GM19239 (cell line): ENCODE measurements around the gene HDAC8.
"Not testable (repeated sequence)": the region's sequence is repeated elsewhere in the genome, so short reads cannot be mapped to it uniquely, and the experiment has no call there.

Source experiments
- DNase-seq: peaks from one replicate; pipeline ENCODE4 v3.0.0; 2011; ENCODE audit warnings: low spot score; ENCODE audit not compliant: insufficient read length
- FAIRE-seq: peaks from 2 replicates; lab custom pipeline; 2011; peaks lifted over from hg19 to GRCh38; lab: Jason Lieb, UNC

The HDAC8 gene

DNA sequence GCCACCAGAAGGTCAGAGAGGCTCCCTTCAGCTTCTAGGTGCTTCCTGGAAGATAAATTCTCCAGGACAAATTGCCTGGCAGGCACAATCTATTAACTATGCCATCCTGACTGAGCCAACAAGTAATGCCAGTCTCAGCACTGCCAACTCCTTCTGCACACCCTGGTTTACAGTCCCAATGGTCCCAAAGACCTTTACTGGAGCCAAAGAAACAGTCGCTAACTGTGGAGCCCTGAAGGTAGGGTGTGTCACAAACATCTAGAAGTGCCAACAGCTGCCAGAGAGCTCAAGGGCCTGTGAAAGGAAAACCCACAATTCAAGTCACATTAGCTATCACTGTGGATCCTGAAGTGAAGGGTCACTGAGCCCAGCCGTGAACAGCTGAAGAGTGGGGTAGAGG, 232.0 kb downstream of the HDAC8 start:
- peak; percentile 63 for FAIRE-seq
- no peak for DNase-seq

DNA sequence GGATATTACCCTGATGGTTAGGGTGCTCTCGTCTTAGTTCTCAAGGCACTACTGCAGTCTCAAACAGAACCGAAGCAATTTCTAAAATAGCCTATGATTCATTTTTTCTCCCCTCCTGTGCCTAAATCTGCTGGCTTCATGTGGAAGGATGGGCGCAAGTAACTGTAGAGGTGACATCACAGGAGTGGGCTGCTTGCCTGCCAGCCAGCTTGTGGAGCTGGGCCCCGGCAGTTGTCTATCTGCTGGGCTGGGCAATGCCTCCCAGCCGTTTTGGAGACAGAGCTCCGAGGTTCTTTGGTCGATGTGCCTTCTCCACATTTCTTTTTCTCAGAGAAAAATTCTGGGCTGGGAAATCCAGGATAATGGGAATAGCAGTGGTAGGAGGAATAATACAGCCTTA, 232.6 kb downstream of the HDAC8 start:
- DNase-seq (no peak), FAIRE-seq (no peak)

- FAIRE-seq (no peak), DNase-seq (no peak)
Observed at GRCh38 chrX:72330131-72330530, 242.5 kb downstream of the HDAC8 start.

- FAIRE-seq: no peak
Observed at GRCh38 chrX:72326605-72327300, 245.9 kb downstream of the HDAC8 start.

GRCh38 chrX:72319651-72320050, 253.0 kb downstream of the HDAC8 start:
- not testable (repeated sequence) for FAIRE-seq

More at GRCh38 chrX:72326605-72327300, 245.9 kb downstream of the HDAC8 start:
- DNase-seq: no peak

GRCh38 chrX:72317139-72317538, 255.5 kb downstream of the HDAC8 start:
- FAIRE-seq: no peak

More at GRCh38 chrX:72319651-72320050, 253.0 kb downstream of the HDAC8 start:
- not testable (repeated sequence) for DNase-seq

DNA sequence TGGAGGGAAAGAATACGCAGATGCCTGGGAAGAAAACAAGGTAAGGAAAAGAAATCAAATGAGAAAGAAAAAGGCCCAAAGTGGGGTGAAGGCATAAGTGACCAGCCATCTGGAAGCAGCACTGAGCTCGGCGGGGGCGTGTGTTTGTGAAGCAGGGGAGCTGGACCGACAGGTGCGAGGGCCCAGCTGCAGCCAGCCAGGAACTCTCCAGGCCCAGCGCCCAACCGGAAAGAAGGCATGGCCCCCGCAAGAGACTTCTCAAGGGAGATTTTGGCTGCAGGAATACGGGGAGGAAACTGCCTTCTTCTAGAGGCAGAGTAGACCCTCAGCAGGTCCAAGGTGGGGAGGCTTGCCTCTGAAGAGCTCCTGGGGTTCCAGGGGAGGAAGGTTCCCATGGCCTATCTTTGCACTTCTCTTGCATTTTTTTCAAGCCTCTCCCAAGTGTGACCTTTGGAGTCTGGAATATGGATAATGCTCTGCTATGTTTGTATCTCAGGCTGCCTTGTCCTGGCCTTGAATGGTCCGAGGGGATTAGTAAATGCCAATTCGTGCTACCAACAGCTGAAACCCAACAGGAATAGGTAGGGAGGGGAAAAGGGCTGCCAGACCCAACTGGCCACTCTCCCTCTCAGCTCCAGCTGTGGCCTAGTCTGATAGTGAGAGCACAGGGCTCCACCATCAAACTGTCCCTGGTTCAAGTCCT, 256.1 kb downstream of the HDAC8 start:
- DNase-seq (no peak), FAIRE-seq (no peak)

More at GRCh38 chrX:72317139-72317538, 255.5 kb downstream of the HDAC8 start:
- DNase-seq: no peak

DNA sequence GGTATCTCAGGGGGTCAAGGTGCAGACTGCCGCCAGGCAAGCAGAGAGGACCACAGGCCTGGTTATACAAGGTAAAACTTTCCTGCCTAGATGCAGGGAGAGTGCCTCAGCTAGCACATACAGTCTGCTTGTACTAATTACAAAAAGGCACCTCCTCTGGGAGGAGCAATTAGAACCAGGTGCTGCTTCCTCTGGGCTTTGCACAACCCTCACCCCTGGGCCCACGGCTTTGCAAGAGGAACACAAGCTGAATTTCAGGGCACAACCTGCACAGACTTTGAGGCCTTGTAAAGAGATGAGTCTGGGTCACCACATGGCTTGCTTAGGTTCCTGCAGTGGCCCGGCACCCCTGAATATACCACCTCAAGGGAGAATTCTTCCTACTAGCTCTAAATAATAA, 257.8 kb downstream of the HDAC8 start:
- DNase-seq: no peak
- no peak for FAIRE-seq

GRCh38 chrX:72313707-72314641, 258.7 kb downstream of the HDAC8 start:
- no peak for FAIRE-seq
- no peak for DNase-seq

DNA sequence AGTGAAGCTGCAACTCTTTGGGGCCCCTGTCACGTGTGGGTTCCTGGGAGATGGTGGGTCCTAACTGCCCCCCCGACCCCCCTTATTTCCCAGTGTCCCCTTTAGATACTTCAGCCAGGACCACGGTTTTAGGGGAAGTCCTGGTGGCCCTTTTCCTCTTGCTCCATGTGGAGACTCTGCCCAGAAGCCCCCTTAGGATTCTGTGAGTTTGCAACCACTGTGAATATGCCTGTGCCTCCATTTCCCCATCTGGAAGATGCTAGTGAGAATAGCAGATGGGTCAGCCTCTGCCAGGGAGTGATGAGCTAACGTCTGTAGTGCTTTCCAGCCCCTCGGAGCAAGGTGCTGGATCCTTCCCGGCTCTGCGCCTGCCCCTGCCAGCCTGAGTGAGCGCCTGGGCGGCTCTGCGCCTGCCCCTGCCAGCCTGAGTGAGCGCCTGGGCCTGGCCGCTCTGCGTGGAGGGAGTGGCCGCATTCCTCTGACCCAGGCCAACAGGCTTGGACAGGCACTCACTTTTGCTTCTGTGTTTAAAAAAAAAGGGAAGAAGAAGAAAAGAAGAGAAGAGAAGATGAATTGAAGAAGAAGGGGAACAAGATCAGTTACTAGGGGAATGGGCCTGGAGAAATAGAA, 260.2 kb downstream of the HDAC8 start:
- no peak for FAIRE-seq

DNA sequence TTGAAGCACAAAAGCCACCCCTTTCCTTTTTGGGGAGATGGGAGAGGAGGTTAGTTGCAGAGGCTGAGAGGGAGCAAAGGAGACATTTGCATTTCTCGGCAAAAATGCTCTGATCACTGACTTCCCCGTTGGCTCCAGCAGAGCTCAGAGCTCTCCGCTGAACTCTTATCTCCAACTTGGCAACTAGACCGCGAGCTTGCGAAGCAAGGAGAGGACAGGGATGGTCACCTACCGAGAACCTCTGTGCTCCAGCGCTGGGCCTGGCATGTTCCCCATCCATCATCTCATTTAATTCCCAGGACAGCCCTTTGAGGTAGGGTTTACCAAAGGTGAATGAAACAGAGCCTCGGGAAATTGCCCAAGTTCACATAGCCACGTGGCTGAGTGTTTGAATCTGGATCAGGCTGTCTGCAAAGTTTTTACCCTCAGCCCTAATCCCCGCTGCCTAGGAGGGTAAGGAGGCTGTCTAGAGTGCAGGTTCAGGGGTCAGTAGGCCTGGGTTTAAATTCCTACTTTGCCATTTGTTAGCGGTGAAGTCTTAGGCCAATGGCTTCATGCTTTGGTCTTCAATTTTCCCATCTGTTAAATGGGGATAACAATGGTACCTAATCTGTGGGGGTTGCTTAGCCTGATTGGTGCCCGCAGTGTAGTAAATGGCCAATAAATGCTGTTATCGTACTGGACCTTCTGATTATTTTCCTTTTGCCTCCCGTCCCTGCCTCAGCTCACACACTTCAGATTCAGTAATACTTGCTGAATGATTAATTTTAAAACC, 263.2 kb downstream of the HDAC8 start:
- FAIRE-seq (no peak), DNase-seq (no peak)

More for the DNA sequence above, 260.2 kb downstream of the HDAC8 start:
- no peak for DNase-seq

- FAIRE-seq: peak; percentile 84
- DNase-seq: no peak
Observed at GRCh38 chrX:72308566-72309296, 263.9 kb downstream of the HDAC8 start.

DNA sequence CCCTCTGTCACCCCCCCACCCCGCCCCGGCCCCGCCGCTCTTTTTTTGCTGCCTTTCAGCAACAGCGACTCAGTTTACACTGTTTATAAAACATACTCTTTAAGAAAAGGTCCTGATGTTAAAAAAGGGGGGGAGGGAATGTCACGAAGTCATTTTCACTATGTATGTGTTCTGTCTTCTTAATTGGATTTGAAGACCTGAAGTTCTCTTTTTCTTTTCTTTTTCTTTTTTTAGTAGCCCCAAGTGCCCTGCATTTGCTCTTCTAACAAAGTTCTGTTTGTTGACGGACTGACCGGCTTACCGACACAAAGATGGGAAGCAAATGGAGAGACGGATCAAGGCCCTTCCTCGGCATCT, 264.5 kb downstream of the HDAC8 start:
- DNase-seq (no peak), FAIRE-seq (peak; percentile 23)

- DNase-seq: no peak
- peak; percentile 71 for FAIRE-seq
Observed at GRCh38 chrX:72307646-72308051, 265.0 kb downstream of the HDAC8 start.

DNA sequence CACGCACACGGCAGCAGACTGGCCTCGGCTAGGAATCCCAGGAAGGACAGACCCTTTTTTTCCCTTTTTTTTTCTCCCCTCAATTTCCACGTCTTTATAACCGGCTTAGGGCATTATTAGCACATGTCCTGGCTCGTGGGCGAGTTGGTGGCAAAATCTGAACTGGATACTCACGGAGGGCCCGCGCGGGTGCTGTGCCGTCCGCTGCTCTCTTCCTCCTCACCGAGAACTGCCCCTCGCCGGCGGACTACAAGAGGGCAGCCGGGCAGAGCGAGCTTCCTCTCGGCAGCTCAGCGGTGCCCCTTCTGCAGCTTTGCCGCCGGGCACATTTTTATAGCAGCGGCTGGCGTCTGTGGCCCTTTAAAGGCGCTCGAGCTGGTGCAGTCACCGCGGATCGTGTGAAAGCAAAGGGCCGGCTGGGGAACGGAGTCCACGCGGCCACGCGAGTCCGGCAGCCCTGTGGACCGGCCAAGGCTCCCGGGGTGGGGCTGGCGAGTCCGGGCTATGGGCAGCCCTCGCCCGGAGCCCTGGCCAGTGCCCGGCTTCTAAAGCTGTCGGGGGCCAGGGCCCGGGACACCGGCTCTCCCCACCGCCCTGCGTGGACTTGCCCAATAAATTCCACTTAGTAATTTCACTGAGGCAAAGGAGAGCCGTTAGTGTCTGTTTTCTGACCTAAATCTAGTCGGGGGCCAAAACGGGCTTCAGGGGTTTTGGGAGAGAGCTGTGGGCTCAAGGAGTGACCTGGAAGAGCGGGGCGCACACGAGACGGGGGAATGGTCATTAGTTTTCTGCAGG, 265.6 kb downstream of the HDAC8 start:
- FAIRE-seq: peak; percentile 89

GRCh38 chrX:72306085-72306801, 266.4 kb downstream of the HDAC8 start:
- FAIRE-seq: no peak
- no peak for DNase-seq

More for the DNA sequence above, 265.6 kb downstream of the HDAC8 start:
- DNase-seq: peak; percentile 53
